Heart left ventricle (tissue), 13 donors: ENCODE data around the gene SLC9A8.

Experiments used
- POLR2A ChIP-seq, 2 donors: fragments of 450-650 bp; IDR thresholded peaks; one replicate each; pipeline ENCODE4 v1.6.1; 2017; ENCODE audit warnings: antibody characterized with exemption in 2 of 2, mild to moderate bottlenecking in 2 of 2, moderate library complexity in 2 of 2
- TF ChIP-seq, protein P1 (sequence below), 12 donors: fragments of 200-600 bp; sonication (generic) in 4 of 12; IDR thresholded peaks; one replicate each; pipeline versions ENCODE4 v1.5.0 to v1.8.0; 2018 to 2022; ENCODE audit warnings: antibody characterized with exemption in 12 of 12, mild to moderate bottlenecking in 5 of 12
- donor health status: ischemic (EF 13 %, LVEDD 7.1; RV severe dilation, severe dysfunction).
- donor health status: DM: no; HTN: yes; CAD: no.
- donor health status: DM: no; HTN: no; CAD: no.
- donor health status: ischemic (EF 25% LVEDD 6.9; RV normal size, moderate dysfunction).
- donor health status: ischemic (EF 25% LVEDD 5.7; RV mildly dilated, moderate dysfunction).
- donor health status: ischemic (EF 35%, LVEDD 5.7; RV mildly dilated, moderate dysfunction).
- donor health status: nonischemic (EF 11% LVEDD 7.7; RV severe dilation, severe dysfunction).
- donor health status: DM: yes; HTN: yes; CAD: no.
- donor health status: PGD.
- donor health status: ischemic (EF 29% LVEDD 5.4; RV normal size, mild dysfunction).
- donor health status: nonischemic (EF 23%, LVEDD 6.1; RV moderate dilation, normal function).

GRCh38 chr20:49824206-49824605 is 11.6 kb downstream of the SLC9A8 start:
- TF ChIP-seq POLR2A (IDR thresholded peaks at IDR 0.05), result no peak
- TF ChIP-seq, protein P1, sequence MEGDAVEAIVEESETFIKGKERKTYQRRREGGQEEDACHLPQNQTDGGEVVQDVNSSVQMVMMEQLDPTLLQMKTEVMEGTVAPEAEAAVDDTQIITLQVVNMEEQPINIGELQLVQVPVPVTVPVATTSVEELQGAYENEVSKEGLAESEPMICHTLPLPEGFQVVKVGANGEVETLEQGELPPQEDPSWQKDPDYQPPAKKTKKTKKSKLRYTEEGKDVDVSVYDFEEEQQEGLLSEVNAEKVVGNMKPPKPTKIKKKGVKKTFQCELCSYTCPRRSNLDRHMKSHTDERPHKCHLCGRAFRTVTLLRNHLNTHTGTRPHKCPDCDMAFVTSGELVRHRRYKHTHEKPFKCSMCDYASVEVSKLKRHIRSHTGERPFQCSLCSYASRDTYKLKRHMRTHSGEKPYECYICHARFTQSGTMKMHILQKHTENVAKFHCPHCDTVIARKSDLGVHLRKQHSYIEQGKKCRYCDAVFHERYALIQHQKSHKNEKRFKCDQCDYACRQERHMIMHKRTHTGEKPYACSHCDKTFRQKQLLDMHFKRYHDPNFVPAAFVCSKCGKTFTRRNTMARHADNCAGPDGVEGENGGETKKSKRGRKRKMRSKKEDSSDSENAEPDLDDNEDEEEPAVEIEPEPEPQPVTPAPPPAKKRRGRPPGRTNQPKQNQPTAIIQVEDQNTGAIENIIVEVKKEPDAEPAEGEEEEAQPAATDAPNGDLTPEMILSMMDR (IDR thresholded peaks at IDR 0.05), result no peak
